IPS-18a (cell line): Measurements from ENCODE around the gene PRPS2.
A peak's percentile ranks its signal among the peaks of the same experiment; 100 is the strongest.

Experiments used
- H3K27ac ChIP-seq: one replicate; pipeline ENCODE4 v1.5.1; 2013; ENCODE audit warnings: low read length
- H3K27me3 ChIP-seq: one replicate; pipeline ENCODE4 v1.6.1; 2013; ENCODE audit warnings: mild to moderate bottlenecking, low read length; ENCODE audit not compliant: control insufficient read depth, insufficient read depth
- H3K36me3 ChIP-seq: one replicate; pipeline ENCODE4 v1.6.1; 2013; ENCODE audit warnings: low read depth, low read length; ENCODE audit not compliant: control insufficient read depth
- H3K4me1 ChIP-seq: one replicate; pipeline ENCODE4 v1.6.1; 2013; ENCODE audit warnings: low read depth, low read length; ENCODE audit not compliant: control insufficient read depth
- H3K4me3 ChIP-seq: one replicate; pipeline ENCODE4 v1.5.1; 2013; ENCODE audit warnings: low read length
- H3K9ac ChIP-seq: one replicate; pipeline ENCODE4 v1.6.1; 2013; ENCODE audit warnings: mild to moderate bottlenecking, low read length, moderate library complexity
- H3K9me3 ChIP-seq: one replicate; pipeline ENCODE4 v1.6.1; 2013; ENCODE audit warnings: low read depth, low read length; ENCODE audit not compliant: control insufficient read depth

Gene PRPS2

GRCh38 chrX:12791257-12792228, at the start of gene PRPS2:
Gene PRPS2, plus strand, starts transcription at chrX:12791412. Its CDS starts 86 bp downstream, at chrX:12791498.
- peaks cover 10% of the 10 kb centered on the region for H3K4me1 ChIP-seq
- H3K9me3 ChIP-seq: no peaks in the 10 kb centered on the region
- H3K27me3 ChIP-seq: peaks cover 14% of the 10 kb centered on the region
- peak within 1 kb of the TSS; percentile 83 for H3K9ac ChIP-seq
- no peaks in the 10 kb centered on the region for H3K36me3 ChIP-seq
- H3K4me3 ChIP-seq: peak within 1 kb of the TSS; percentile 94
- no peak within 1 kb of the TSS for H3K27ac ChIP-seq

- Histone ChIP-seq H3K4me1 (peaks cover 4% of the 10 kb centered on the region), H3K36me3 (no peaks in the 10 kb centered on the region), H3K9me3 (no peaks in the 10 kb centered on the region), H3K9ac (no peak overlapping the region), H3K4me3 (no peak overlapping the region), H3K27me3 (no peaks in the 10 kb centered on the region), H3K27ac (no peak overlapping the region)
These were observed 49.8 kb upstream of the PRPS2 start for GRCh38 chrX:12741416-12741815.

- no peak overlapping the region for H3K4me3 ChIP-seq
- no peak overlapping the region for H3K9ac ChIP-seq
- no peaks in the 10 kb centered on the region for H3K9me3 ChIP-seq
- peaks cover 4% of the 10 kb centered on the region for H3K4me1 ChIP-seq
- no peaks in the 10 kb centered on the region for H3K36me3 ChIP-seq
- no peak overlapping the region for H3K27ac ChIP-seq
- H3K27me3 ChIP-seq: no peaks in the 10 kb centered on the region
These were observed 43.8 kb upstream of the PRPS2 start for GRCh38 chrX:12747433-12747832.

GRCh38 chrX:12751887-12752286, 39.3 kb upstream of the PRPS2 start:
- H3K36me3 ChIP-seq: no peaks in the 10 kb centered on the region
- no peaks in the 10 kb centered on the region for H3K27me3 ChIP-seq
- no peaks in the 10 kb centered on the region for H3K9me3 ChIP-seq
- no peak overlapping the region for H3K4me3 ChIP-seq
- H3K9ac ChIP-seq: no peak overlapping the region
- no peaks in the 10 kb centered on the region for H3K4me1 ChIP-seq
- no peak overlapping the region for H3K27ac ChIP-seq

GRCh38 chrX:12753366-12753765, 37.8 kb upstream of the PRPS2 start:
- Histone ChIP-seq H3K9me3 (no peaks in the 10 kb centered on the region), H3K9ac (no peak overlapping the region), H3K27ac (no peak overlapping the region), H3K4me3 (no peak overlapping the region), H3K27me3 (no peaks in the 10 kb centered on the region), H3K36me3 (no peaks in the 10 kb centered on the region), H3K4me1 (no peaks in the 10 kb centered on the region)

GRCh38 chrX:12758291-12758690, 32.9 kb upstream of the PRPS2 start:
- Histone ChIP-seq H3K4me3 (no peak overlapping the region), H3K27ac (no peak overlapping the region), H3K36me3 (no peaks in the 10 kb centered on the region), H3K27me3 (no peaks in the 10 kb centered on the region), H3K9ac (no peak overlapping the region), H3K4me1 (no peaks in the 10 kb centered on the region), H3K9me3 (no peaks in the 10 kb centered on the region)

- Histone ChIP-seq H3K36me3 (no peaks in the 10 kb centered on the region), H3K27ac (no peak overlapping the region), H3K4me1 (peaks cover 5% of the 10 kb centered on the region), H3K9me3 (no peaks in the 10 kb centered on the region), H3K4me3 (no peak overlapping the region), H3K9ac (no peak overlapping the region), H3K27me3 (peaks cover 9% of the 10 kb centered on the region)
These were observed 23.4 kb upstream of the PRPS2 start for GRCh38 chrX:12767856-12768255.

GRCh38 chrX:12768491-12768890, 22.7 kb upstream of the PRPS2 start:
- peaks cover 9% of the 10 kb centered on the region for H3K27me3 ChIP-seq
- H3K36me3 ChIP-seq: no peaks in the 10 kb centered on the region
- no peak overlapping the region for H3K9ac ChIP-seq
- no peaks in the 10 kb centered on the region for H3K9me3 ChIP-seq
- H3K4me3 ChIP-seq: no peak overlapping the region
- no peak overlapping the region for H3K27ac ChIP-seq
- peaks cover 5% of the 10 kb centered on the region for H3K4me1 ChIP-seq

- H3K36me3 ChIP-seq: no peaks in the 10 kb centered on the region
- H3K4me1 ChIP-seq: peaks cover 5% of the 10 kb centered on the region
- H3K9me3 ChIP-seq: no peaks in the 10 kb centered on the region
- no peak overlapping the region for H3K27ac ChIP-seq
- H3K27me3 ChIP-seq: peaks cover 9% of the 10 kb centered on the region
- no peak overlapping the region for H3K4me3 ChIP-seq
- no peak overlapping the region for H3K9ac ChIP-seq
These were observed 20.8 kb upstream of the PRPS2 start for GRCh38 chrX:12770440-12770839.

- H3K4me1 ChIP-seq: peaks cover 5% of the 10 kb centered on the region
- no peak overlapping the region for H3K27ac ChIP-seq
- H3K9ac ChIP-seq: no peak overlapping the region
- H3K9me3 ChIP-seq: no peaks in the 10 kb centered on the region
- no peaks in the 10 kb centered on the region for H3K36me3 ChIP-seq
- no peak overlapping the region for H3K4me3 ChIP-seq
- H3K27me3 ChIP-seq: peaks cover 9% of the 10 kb centered on the region
These were observed 19.7 kb upstream of the PRPS2 start for GRCh38 chrX:12771445-12772069.

- no peak overlapping the region for H3K4me3 ChIP-seq
- H3K9me3 ChIP-seq: no peaks in the 10 kb centered on the region
- H3K27me3 ChIP-seq: no peaks in the 10 kb centered on the region
- no peak overlapping the region for H3K27ac ChIP-seq
- H3K9ac ChIP-seq: no peak overlapping the region
- no peaks in the 10 kb centered on the region for H3K36me3 ChIP-seq
- H3K4me1 ChIP-seq: no peaks in the 10 kb centered on the region
These were observed 13.5 kb upstream of the PRPS2 start for GRCh38 chrX:12777670-12778069.
